Gastroesophageal sphincter (tissue), 3 donors: ENCODE measurements around the gene LMAN1L.

Experiments
- EP300 ChIP-seq: sonication (generic); formaldehyde crosslinking; IDR thresholded peaks from one replicate; pipeline ENCODE4 v1.6.1; 2017; ENCODE audit warnings: antibody characterized with exemption, mild to moderate bottlenecking
- POLR2A ChIP-seq, 2 donors: fragments of 450-650 bp; IDR thresholded peaks; one replicate each; pipeline ENCODE4 v1.6.1; 2017; ENCODE audit warnings: antibody characterized with exemption in 2 of 2, mild to moderate bottlenecking in 2 of 2, moderate library complexity in 1 of 2
- POLR2AphosphoS5 ChIP-seq: sonication (generic); formaldehyde crosslinking; IDR thresholded peaks from one replicate; pipeline ENCODE4 v1.6.1; 2017; ENCODE audit warnings: antibody characterized with exemption
- TF ChIP-seq, protein P1 (sequence below), 4 experiments: fragments of 200-600 bp in 2 of 4; fragments of 450-650 bp in 2 of 4; sonication (generic) in 1 of 4; IDR thresholded peaks; one replicate each; pipeline ENCODE4 v1.5.1; 2017 to 2019; ENCODE audit warnings: antibody characterized with exemption in 4 of 4, mild to moderate bottlenecking in 2 of 4, moderate library complexity in 2 of 4

DNA sequence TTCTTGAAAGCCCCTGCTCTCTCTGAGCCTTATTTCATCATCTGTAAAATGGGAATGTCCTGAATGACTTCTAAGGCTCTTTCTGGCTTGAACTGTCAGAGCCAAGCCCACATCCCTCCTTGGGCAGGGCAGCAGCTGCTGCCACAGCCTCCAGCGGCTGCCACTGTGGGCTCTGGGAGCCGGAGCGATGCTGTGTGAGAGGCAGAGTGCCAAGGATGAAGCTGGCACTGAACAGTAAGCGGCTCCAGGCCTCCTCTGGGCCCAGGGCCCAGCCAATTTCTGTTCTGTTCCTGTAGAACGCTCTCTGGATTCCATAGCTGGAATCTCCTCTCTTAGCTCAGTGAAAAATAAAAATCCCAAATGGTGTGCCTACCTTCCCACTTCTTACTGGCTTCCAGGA lies 18.2 kb downstream of the LMAN1L start:
- TF ChIP-seq, protein P1, sequence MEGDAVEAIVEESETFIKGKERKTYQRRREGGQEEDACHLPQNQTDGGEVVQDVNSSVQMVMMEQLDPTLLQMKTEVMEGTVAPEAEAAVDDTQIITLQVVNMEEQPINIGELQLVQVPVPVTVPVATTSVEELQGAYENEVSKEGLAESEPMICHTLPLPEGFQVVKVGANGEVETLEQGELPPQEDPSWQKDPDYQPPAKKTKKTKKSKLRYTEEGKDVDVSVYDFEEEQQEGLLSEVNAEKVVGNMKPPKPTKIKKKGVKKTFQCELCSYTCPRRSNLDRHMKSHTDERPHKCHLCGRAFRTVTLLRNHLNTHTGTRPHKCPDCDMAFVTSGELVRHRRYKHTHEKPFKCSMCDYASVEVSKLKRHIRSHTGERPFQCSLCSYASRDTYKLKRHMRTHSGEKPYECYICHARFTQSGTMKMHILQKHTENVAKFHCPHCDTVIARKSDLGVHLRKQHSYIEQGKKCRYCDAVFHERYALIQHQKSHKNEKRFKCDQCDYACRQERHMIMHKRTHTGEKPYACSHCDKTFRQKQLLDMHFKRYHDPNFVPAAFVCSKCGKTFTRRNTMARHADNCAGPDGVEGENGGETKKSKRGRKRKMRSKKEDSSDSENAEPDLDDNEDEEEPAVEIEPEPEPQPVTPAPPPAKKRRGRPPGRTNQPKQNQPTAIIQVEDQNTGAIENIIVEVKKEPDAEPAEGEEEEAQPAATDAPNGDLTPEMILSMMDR (IDR thresholded peaks at IDR 0.05): no peak
- TF ChIP-seq EP300: no peak
- TF ChIP-seq POLR2A (IDR thresholded peaks at IDR 0.05): no peak
- no peak for TF ChIP-seq POLR2AphosphoS5
